Measurements from ENCODE around the gene SNTA1.
"Not testable (repeated sequence)": the region's sequence is repeated elsewhere in the genome, so short reads cannot be mapped to it uniquely, and the experiment has no call there.

DNA sequence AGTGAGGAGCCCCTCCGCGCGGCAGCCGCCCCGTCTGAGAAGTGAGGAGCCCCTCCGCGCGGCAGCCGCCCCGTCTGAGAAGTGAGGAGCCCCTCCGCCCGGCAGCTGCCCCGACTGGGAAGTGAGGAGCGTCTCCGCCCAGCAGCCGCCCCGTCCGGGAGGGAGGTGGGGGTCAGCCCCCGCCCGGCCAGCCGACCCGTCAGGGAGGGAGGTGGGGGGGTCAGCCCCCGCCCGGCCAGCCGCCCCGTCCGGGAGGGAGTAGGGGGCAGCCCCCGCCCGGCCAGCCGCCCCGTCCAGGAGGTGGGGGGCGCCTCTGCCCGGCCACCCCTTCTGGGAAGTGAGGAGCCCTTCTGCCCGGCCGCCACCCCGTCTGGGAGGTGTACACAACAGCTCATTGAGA is 54.2 kb downstream of the SNTA1 start:
- TF ChIP-seq, protein P1, sequence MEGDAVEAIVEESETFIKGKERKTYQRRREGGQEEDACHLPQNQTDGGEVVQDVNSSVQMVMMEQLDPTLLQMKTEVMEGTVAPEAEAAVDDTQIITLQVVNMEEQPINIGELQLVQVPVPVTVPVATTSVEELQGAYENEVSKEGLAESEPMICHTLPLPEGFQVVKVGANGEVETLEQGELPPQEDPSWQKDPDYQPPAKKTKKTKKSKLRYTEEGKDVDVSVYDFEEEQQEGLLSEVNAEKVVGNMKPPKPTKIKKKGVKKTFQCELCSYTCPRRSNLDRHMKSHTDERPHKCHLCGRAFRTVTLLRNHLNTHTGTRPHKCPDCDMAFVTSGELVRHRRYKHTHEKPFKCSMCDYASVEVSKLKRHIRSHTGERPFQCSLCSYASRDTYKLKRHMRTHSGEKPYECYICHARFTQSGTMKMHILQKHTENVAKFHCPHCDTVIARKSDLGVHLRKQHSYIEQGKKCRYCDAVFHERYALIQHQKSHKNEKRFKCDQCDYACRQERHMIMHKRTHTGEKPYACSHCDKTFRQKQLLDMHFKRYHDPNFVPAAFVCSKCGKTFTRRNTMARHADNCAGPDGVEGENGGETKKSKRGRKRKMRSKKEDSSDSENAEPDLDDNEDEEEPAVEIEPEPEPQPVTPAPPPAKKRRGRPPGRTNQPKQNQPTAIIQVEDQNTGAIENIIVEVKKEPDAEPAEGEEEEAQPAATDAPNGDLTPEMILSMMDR (IDR thresholded peaks at IDR 0.05), result not testable (repeated sequence)
- TF ChIP-seq EP300, POLR2A (IDR thresholded peaks at IDR 0.05): not testable (repeated sequence)

All from tibial nerve (tissue), 4 donors.